A549 treated with DMSO at 1 μM for 4 hours (cell line): ENCODE results near the gene TM9SF1. TPM values are rescaled to one million over a fixed set of nuclear protein-coding genes. Genes with fewer than 3 reads are reported as not detected.

ENCODE experiments used
- total RNA-seq: library from RNA; stranded (reverse); fragments of 200-300 nt; extraction: Qiagen RNA extraction; gene quantifications from 5 replicates; pipeline ENCODE4 v1.2.3, GENCODE V29; 2022; ENCODE audit warnings: low read depth

TM9SF1 gene
- total RNA-seq, result 65.1 to 72.9 TPM (median 67.8 TPM) in 5 replicates

DNA sequence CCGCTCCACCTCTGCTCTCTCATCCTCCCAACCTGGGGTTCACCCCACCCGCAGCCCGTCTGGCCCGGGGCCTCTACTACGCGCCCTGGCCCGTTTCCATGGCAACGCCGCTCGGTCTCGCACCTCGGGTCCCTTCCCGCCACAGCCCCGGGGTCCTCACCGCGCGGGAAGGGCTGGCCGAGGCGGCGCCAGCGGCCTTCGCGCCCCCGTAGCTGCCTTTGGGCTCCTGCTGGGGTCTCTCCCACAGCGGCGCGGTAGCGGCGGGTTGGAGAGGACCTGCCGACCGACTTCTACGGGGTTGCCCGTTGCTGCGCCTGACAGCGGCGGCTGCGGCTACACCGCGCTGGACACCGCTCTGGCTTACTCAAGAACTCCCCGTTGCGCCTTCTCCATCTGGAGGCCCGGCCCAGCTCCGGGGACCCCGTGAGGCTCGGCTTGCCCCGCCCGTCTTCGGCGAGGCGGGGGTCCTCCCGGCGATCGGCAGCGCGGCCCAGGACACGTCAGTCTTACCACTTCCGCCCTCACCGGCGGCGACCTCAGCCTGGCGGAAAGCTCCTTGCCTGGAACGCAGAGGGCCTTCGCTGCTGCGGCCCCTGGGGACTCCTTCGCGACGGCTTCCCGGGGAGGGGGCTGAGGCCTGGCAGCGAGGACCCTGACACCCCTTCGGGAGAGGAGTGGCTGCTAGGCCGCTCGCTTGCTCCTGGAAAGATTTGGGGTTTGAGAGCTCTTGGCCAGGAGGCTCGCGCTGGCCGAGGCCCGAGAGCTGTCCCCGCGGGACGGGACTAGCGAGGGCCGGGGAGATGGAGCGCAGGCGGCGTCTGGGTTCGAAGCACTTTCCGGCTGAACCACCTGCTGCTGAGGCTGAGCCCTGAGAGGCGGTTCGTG, at the start of gene TM9SF1:
TM9SF1 (minus strand) TSS at position 256 of the 885 bp plus-strand sequence. CDS start 422 bp downstream, outside the sequence.

DNA sequence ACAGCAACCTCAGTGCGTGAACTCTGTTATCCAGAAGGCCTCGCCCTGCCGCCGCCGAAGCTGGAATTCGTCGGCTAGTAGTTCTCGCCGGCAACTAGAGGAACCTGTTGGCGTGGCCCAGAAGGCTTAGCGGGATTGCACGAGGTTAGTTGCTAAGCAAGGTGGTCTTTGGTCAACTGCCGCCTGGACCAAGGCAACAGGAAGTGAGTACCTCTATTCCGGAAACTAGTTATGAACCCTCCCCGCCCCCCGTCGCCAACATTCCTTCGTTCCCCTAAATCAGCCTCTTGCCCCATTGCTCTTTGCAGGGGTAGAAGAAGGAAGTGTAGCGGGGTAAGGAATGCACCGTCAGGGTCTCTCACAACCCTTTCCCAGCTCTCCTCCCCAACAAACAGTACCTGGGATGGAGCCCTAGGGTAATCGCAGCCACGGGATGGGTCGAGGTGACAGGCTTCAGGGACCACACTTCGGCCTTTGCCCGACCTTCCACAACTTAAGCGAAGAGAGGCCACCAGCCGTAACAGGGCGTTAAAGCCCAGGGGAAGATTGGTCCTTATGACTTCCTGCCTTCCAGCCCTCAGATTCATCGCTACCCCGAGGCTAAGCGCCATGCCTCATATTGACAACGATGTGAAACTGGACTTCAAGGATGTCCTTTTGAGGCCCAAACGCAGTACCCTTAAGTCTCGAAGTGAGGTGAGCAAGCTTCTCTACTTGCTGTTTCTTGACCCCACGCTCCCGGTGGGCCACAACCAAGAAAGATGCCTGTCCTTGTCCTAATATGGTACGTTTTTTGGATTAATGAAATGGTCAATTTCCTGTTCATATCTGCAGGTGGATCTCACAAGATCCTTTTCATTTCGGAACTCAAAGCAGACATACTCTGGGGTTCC, 37.6 kb upstream of the TM9SF1 start, which contains the start of gene GMPR2:
GMPR2 (plus strand) TSS at position 285 of the 893 bp plus-strand sequence; CDS start at position 610, 325 bp downstream.

DNA sequence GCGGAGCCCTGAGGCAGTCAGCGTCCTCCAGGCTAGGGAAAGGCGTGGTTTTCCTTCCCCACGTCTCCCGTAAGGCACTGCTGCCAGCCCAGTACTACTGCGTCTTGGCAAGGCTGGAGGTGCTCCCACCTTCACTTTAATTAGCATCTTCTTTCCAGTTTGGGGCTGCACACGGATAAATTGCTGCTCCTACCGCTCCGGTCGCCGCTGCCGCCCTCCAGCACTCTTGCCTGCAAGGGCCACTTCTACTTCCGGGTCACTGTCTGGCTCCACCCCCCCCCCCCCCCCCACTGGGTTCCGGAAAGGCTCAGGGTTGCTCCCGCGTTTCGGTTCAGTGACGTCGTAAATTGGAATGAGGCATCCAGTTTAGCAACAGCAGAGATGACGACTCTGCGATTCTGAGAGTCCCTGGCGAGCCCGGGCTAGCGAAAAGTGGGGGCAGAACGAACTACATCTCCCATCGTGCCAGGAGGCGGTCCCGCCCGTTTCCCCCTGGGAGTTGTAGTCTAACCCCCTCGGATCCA, 36.9 kb upstream of the TM9SF1 start, which contains the start of gene NEDD8:
NEDD8 (minus strand) TSS at position 247 of the 524 bp plus-strand sequence; CDS start at position 147, 100 bp downstream.

DNA sequence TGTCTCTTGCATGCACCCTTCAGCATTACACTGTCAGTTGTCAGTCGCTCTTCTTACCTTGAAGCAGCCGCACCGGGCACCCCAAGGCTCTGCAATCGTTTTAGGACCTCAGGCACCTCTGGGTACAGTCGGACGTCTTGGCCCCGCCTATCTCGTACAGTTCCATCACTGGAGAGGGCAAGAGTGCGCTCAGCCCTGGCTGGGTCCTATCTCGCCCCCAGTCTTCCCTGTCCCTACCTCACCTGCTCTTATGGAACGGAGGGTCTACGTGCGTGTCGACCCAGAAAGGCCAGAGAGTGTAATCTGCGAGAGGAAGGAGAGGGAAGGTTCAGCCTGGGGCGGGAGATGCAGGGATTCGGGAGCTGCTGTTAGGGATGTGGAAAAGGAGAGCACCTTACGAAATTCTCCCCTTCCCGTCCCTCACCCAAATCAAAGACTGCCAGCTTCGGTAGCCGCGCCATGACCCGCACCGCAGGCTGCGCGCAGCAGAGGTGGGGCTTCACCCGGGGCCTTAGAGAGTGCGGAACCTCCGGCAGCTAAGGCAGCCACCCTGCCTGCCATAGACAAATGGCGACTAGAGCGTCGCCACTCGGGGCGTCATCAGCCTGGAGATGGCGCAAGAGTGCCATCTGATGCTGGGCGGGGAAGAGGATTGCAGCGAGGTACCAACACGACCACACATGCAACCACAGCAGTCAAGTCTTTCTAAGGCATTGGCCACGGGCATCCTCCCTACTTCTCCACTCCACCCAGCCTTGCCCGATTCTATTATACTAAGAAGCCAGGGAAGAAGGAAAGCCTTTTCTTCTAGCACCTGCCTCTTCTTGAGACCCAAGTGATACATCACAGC, 20.5 kb upstream of the TM9SF1 start, which contains the start of gene MDP1:
MDP1 (minus strand) TSS at position 572 of the 850 bp plus-strand sequence; CDS start at position 461, 111 bp downstream.

DNA sequence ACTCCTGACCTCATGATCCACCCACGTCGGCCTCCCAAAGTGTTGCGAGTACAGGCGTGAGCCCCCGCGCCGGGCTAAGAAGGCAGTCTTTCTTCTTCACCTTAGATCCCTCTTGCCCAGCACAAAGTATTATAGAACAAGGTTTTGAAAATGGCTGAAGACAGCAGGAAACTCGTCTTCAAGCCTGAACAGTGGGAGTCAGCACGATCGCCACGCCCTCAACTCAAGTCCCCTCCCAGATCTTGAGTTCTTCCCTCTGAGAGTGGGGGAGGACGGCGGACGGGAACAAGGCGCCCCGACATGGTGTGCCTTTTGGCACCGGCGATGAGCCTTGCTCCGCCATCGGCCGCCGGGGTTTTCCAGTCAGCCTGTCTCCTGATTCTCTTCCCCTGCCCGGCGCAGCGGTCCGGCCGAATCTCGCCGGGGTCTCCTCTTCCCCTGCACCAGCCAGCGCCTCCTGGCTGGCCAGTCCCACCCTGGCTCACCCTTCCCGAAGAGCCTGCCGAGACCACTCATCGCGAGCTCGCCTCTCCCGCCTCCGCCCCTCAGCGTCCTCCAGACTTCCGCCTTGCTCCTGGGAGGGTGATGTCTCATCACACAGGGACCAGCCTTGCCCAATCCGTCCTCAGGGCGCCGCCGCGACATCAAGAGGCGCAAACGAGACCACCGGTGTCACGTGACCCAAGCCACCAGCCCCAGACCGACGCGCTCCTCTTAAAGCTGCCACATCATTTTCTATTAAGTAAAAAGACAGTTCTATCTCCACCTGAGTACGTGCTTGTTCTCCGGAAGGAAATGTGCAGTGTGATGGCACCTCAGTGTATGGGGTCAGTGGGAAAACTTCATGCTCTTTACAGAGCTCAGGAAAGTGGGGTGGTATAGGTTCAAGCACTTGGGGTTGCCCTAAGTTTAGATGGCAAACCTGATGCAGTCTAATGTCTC, 18.0 kb upstream of the TM9SF1 start, which contains the start of gene CHMP4A:
CHMP4A (minus strand) TSS at position 565 of the 942 bp plus-strand sequence; CDS start at position 516, 49 bp downstream.

GRCh38 chr14:24188251-24189058, 6.8 kb downstream of the TM9SF1 start, which contains the start of gene IPO4:
Gene IPO4, minus strand, starts transcription at chr14:24188816. Its CDS starts 29 bp downstream, at chr14:24188787.

DNA sequence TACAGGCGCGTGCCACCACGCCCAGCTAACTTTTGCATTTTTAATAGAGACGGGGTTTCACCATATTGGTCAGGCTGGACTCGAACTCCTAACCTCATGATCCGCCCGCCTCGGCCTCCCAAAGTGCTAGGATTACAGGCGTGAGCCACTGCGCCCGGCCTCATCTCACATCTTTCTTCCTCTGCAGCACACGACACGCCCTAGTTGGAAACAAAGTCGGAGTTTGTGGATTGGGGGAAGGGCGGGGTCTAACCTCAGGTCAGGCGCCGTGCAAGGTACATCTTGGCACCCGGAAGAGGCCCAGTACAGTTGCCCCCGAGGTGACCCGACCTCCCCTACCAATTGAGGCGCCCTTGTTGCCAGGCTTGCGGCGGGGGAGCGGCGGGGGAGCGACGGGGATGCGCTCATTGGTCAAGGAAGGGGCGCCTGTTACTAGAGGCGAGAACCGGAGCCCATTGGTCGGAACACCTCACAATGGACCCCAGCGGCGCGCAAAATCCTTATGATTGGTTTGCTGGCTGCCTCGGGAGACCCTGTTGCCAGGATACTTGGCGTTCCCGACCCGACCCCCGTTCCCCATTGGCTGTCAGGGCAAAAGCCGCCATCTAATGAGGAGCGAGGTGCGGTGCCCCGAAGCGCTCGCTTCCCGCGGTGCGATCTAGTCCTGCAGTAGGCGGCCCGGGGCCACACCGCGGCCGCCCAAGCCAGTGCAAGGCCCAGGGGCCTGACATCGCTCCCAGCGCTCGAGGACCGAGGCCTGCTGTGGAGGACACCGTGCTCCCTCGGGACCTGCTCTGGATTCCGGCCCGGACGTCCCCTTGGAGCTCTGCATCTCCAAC, 23.6 kb downstream of the TM9SF1 start, which contains the start of gene REC8:
REC8 (plus strand) TSS at position 659 of the 839 bp plus-strand sequence. CDS start 473 bp downstream, outside the sequence.

GRCh38 chr14:24160850-24161804, 34.1 kb downstream of the TM9SF1 start, which contains the start of gene IRF9:
Gene IRF9, plus strand, starts transcription at chr14:24161265. Its CDS starts 880 bp downstream, at chr14:24162145.

DNA sequence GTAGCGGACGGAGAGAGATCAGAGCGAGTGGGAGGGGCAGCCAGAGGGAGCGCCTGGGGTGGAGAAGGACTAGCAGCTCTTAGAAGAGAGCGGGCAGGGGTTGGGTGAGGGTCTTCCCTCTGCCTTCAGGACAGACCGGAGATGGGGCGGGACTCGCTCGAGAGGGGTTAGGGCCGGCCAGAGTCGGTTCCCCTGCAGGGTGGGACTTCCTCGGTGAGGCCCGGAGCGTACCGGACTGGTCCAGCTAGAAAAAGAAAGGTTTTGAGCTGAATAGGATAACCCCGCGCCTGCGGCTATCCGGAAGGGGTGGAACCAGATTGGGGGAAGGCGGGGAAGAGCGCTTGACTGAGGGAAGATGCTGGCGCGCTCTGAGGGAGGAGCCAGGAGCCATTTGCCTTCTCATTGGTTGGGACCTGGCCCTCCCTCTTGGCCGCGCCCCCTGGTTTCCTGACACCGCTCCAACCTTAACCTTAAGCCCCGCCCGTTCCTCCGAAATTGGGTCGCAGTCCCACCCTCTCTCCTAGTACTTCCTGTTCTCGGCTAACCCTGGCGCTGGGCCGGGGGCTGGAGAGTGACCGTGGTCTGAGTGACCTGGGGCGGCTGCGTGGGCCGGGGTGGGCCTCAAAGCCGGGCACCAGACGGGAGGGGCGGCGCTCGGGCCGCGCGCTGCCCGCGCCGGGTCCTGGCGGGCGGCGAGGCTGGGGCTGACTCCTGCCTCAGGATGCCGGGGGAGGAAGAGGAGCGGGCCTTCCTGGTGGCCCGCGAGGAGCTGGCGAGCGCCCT, 48.1 kb downstream of the TM9SF1 start, which contains the start of gene RNF31:
RNF31 (plus strand) TSS at position 521 of the 783 bp plus-strand sequence; CDS start at position 722, 201 bp downstream.

GRCh38 chr14:24146453-24146977, 48.7 kb downstream of the TM9SF1 start, which contains the start of gene PSME2:
Gene PSME2, minus strand, starts transcription at chr14:24146610. Its CDS starts 29 bp downstream, at chr14:24146581.

GRCh38 chr14:24141097-24141880, 54.0 kb downstream of the TM9SF1 start, which contains the start of gene EMC9:
Gene EMC9, minus strand, starts transcription at chr14:24141591. Its CDS starts 287 bp downstream, at chr14:24141304.

